ENCODE results near the gene IMPG1.

- no peak for TF ChIP-seq CTCF (IDR thresholded peaks at IDR 0.05)
- no peak for TF ChIP-seq POLR2A (IDR thresholded peaks at IDR 0.05)
Observed at GRCh38 chr6:75946146-75946831, 126.2 kb downstream of the IMPG1 start.
